Ovary (tissue), 9 donors: ENCODE data around the gene CCR1. TPM values are rescaled to one million over a fixed set of nuclear protein-coding genes. Genes with fewer than 3 reads are reported as not detected.

Source experiments
- DNase-seq, 5 donors: peaks; one replicate each; pipeline ENCODE4 v3.0.0-alpha.2; 2019 to 2020
- H3K27ac ChIP-seq, 2 donors: fragments of 200-600 bp; one replicate each; pipeline versions ENCODE4 v1.5.1 to v1.8.0; 2019 to 2022
- H3K27me3 ChIP-seq: fragments of 200-600 bp; one replicate; pipeline ENCODE4 v1.8.0; 2022
- H3K36me3 ChIP-seq: fragments of 200-600 bp; sonication (generic); one replicate; pipeline ENCODE4 v1.5.1; 2019
- H3K4me1 ChIP-seq: one replicate; pipeline ENCODE4 v1.8.1; 2013; ENCODE audit warnings: mild to moderate bottlenecking, moderate library complexity; ENCODE audit not compliant: insufficient read depth
- H3K4me3 ChIP-seq: fragments of 200-600 bp; sonication (generic); one replicate; pipeline ENCODE4 v1.5.1; 2017
- H3K9me3 ChIP-seq, 2 donors: fragments of 200-600 bp in 1 of 2; sonication (generic) in 1 of 2; one replicate each; pipeline versions ENCODE4 v1.5.1 to v1.8.1; 2013 to 2019; ENCODE audit warnings: mild to moderate bottlenecking in 1 of 2, moderate library complexity in 1 of 2
- CTCF ChIP-seq, 3 donors: fragments of 450-650 bp in 2 of 3; fragments of 200-600 bp in 1 of 3; IDR thresholded peaks; one replicate each; pipeline versions ENCODE4 v1.5.1 to v1.8.0; 2016 to 2022; ENCODE audit warnings: antibody characterized with exemption in 3 of 3, mild to moderate bottlenecking in 1 of 3
- EP300 ChIP-seq: sonication (generic); formaldehyde crosslinking; IDR thresholded peaks from one replicate; pipeline ENCODE4 v1.6.1; 2017; ENCODE audit warnings: antibody characterized with exemption
- POLR2A ChIP-seq: fragments of 450-650 bp; IDR thresholded peaks from one replicate; pipeline ENCODE4 v1.6.1; 2017; ENCODE audit warnings: antibody characterized with exemption, mild to moderate bottlenecking, moderate library complexity
- WGBS, 3 donors: extraction: QIAGEN DNeasy Blood & Tissue Kit in 1 of 3; methylation state at CpG; one replicate each; pipeline versions ENCODE4 v1.1.5 to v1.1.7; 2013 to 2017; 5-methylcytosine and 5-hydroxymethylcytosine counted together
- intact Hi-C, 4 donors: fragments of 100-400 bp; cut with DNase I; formaldehyde crosslinking; loops; one replicate each; pipeline versions ENCODE4 v1.11.0 to v1.15.1; 2022 to 2023
- polyA plus RNA-seq, 2 donors: library from polyadenylated mRNA; stranded (reverse); fragments of 200-250 nt in 1 of 2; fragments of 350-450 nt in 1 of 2; fragmentation: Illumina TruSeq in 1 of 2; extraction: RNeasy Lipid Tissue Mini Kit (QIAGEN cat#74804) in 1 of 2; gene quantifications; one replicate each; pipeline ENCODE4 v1.2.3, GENCODE V29; 2013 to 2014
- total RNA-seq, 7 donors: library from RNA; depleted of rRNA in 2 of 7; stranded (reverse); fragments of >200 nt in 2 of 7; fragmentation: NEBNext Ultra II Directional in 3 of 7; extraction: Animal tissue kit (Norgen Biotek cat#: 25700) in 3 of 7; gene quantifications; one replicate each; pipeline versions ENCODE4 v1.1.0 to v1.2.4, GENCODE V29; 2016 to 2023
- donor health status: DM: no; HTN: no; CAD: no; lungs with moderate emphysema.
- donor health status: DM: no; HTN: no; CAD: no.
- donor health status: Bipolar disorder and iron deficiency.
- donor health status: DM: yes; HTN: yes; CAD: no.
- donor health status: DM: no; HTN: no; CAD: no.
- donor health status: DM: yes; HTN: yes; CAD: no.

The CCR1 gene
- total and polyA plus RNA-seq, 9 donors: 2.1 to 14.6 (median 3.5) TPM

- Histone ChIP-seq H3K27ac (no peak overlapping the region), H3K4me1 (no peaks in the 10 kb centered on the region), H3K36me3 (no peaks in the 10 kb centered on the region), H3K4me3 (no peak overlapping the region), H3K9me3 (no peaks in the 10 kb centered on the region), H3K27me3 (no peaks in the 10 kb centered on the region)
- no peak for DNase-seq
- intact Hi-C loops: no loop called here
- 35 to 51% (median 39%) methylated on average over 3 of the region's 3 CpGs for WGBS, 3 donors
- TF ChIP-seq CTCF (IDR thresholded peaks at IDR 0.05): no peak
- no peak for TF ChIP-seq EP300
- TF ChIP-seq POLR2A: no peak
These were observed 21.4 kb downstream of the CCR1 start for GRCh38 chr3:46186471-46187340.

- Histone ChIP-seq H3K36me3 (no peaks in the 10 kb centered on the region), H3K27ac (no peak overlapping the region), H3K9me3 (no peaks in the 10 kb centered on the region), H3K4me3 (no peak overlapping the region), H3K4me1 (no peaks in the 10 kb centered on the region), H3K27me3 (no peaks in the 10 kb centered on the region)
- intact Hi-C loops: no loop called here
- 86 to 93% (median 90%) methylated on average over 1 of the region's 1 CpG for WGBS, 3 donors
- no peak for DNase-seq
- TF ChIP-seq CTCF (IDR thresholded peaks at IDR 0.05) (no peak), POLR2A (no peak), EP300 (no peak)
These were observed 23.6 kb downstream of the CCR1 start for GRCh38 chr3:46184469-46184868.

GRCh38 chr3:46183330-46183729, 24.8 kb downstream of the CCR1 start:
- 70 to 77% (median 76%) methylated on average over 5 of the region's 5 CpGs for WGBS, 3 donors

More at GRCh38 chr3:46183330-46183729, 24.8 kb downstream of the CCR1 start:
- Histone ChIP-seq H3K4me3 (no peak overlapping the region), H3K27me3 (no peaks in the 10 kb centered on the region), H3K36me3 (no peaks in the 10 kb centered on the region), H3K9me3 (no peaks in the 10 kb centered on the region), H3K4me1 (no peaks in the 10 kb centered on the region), H3K27ac (no peak overlapping the region)
- intact Hi-C loops: no loop called here
- DNase-seq: no peak
- no peak for TF ChIP-seq POLR2A
- no peak for TF ChIP-seq EP300
- TF ChIP-seq CTCF (IDR thresholded peaks at IDR 0.05): no peak
